HepG2 (cell line): ENCODE data around the gene CAND1. TPM values are rescaled to one million over a fixed set of nuclear protein-coding genes. Genes with fewer than 3 reads are reported as not detected.

ENCODE experiments used
- ATF4 ChIP-seq, 2 experiments: fragments of 450-650 bp in 1 of 2; sonication (generic) in 1 of 2; formaldehyde crosslinking; IDR thresholded peaks; 2 replicates each; pipeline versions ENCODE4 v1.5.0 to v1.8.0; 2020 to 2022; ENCODE audit warnings: mild to moderate bottlenecking in 1 of 2, missing genetic modification reagents in 1 of 2
- CEBPZ ChIP-seq: IDR thresholded peaks from 2 replicates; pipeline ENCODE4 v1.6.1; 2012; ENCODE audit warnings: low read length, improper control_type of control experiment
- ELF1 ChIP-seq: sonication (generic); formaldehyde crosslinking; IDR thresholded peaks from 2 replicates; pipeline ENCODE4 v1.4.0; 2020; ENCODE audit warnings: missing genetic modification reagents
- HDAC6 ChIP-seq: fragments of 200-600 bp; sonication (generic); IDR thresholded peaks from 2 replicates; pipeline ENCODE4 v1.7.0; 2017; ENCODE audit warnings: mild to moderate bottlenecking, antibody characterized with exemption, low read length, low read depth
- KDM4B ChIP-seq: sonication (generic); formaldehyde crosslinking; IDR thresholded peaks from 2 replicates; pipeline ENCODE4 v1.4.0; 2020; ENCODE audit warnings: missing genetic modification reagents
- MXD1 ChIP-seq: sonication (generic); formaldehyde crosslinking; IDR thresholded peaks from 2 replicates; pipeline ENCODE4 v1.4.0; 2020; ENCODE audit warnings: mild to moderate bottlenecking, missing genetic modification reagents
- NFRKB ChIP-seq: fragments of 450-650 bp; IDR thresholded peaks from 2 replicates; pipeline ENCODE4 v1.6.1; 2017
- TCF7 ChIP-seq: sonication (generic); IDR thresholded peaks from 2 replicates; pipeline ENCODE4 v1.6.1; 2016; ENCODE audit warnings: antibody characterized with exemption, low read depth
- TEAD3 ChIP-seq: optimal IDR thresholded peaks from 2 replicates; pipeline ENCODE3; 2016; ENCODE audit warnings: borderline replicate concordance
- ZGPAT ChIP-seq: IDR thresholded peaks from 2 replicates; pipeline ENCODE4 v1.6.1; 2016; ENCODE audit warnings: mild to moderate bottlenecking
- ZHX2 ChIP-seq, 2 experiments: sonication (generic) in 1 of 2; formaldehyde crosslinking in 1 of 2; IDR thresholded peaks; 2 replicates each; pipeline versions ENCODE4 v1.6.1 to v1.9.0; 2014 to 2022; ENCODE audit warnings: antibody characterized with exemption in 1 of 2, borderline replicate concordance in 1 of 2, inconsistent platforms in 1 of 2, low read depth in 1 of 2, missing genetic modification reagents in 1 of 2
- ZNF552 ChIP-seq: sonication (generic); formaldehyde crosslinking; IDR thresholded peaks from 2 replicates; pipeline ENCODE4 v1.9.0; 2022; ENCODE audit warnings: missing genetic modification reagents, mild to moderate bottlenecking, borderline replicate concordance
- ZNF557 ChIP-seq: sonication (generic); formaldehyde crosslinking; IDR thresholded peaks from 2 replicates; pipeline ENCODE4 v1.4.0; 2020; ENCODE audit warnings: missing genetic modification reagents
- ZNF660 ChIP-seq: sonication (generic); formaldehyde crosslinking; IDR thresholded peaks from 2 replicates; pipeline ENCODE4 v1.5.1; 2020; ENCODE audit warnings: mild to moderate bottlenecking, low read depth, missing genetic modification reagents, borderline replicate concordance
- ZNF674 ChIP-seq: sonication (generic); formaldehyde crosslinking; IDR thresholded peaks from 2 replicates; pipeline ENCODE4 v1.5.0; 2020; ENCODE audit warnings: low read depth, mild to moderate bottlenecking, missing genetic modification reagents
- ZNF883 ChIP-seq: sonication (generic); formaldehyde crosslinking; IDR thresholded peaks from 2 replicates; pipeline ENCODE4 v1.5.1; 2020; ENCODE audit warnings: mild to moderate bottlenecking, missing genetic modification reagents; ENCODE audit errors: not compliant biosample characterization
- polyA plus RNA-seq, 8 experiments: library from polyadenylated mRNA; depleted of rRNA in 3 of 8; stranded (reverse) in 7 of 8; unstranded in 1 of 8; fragments of >200 nt; fragmentation: Illumina TruSeq in 4 of 8; extraction: Trizol in 4 of 8; gene quantifications; 2 replicates each; pipeline versions ENCODE4 v1.2.1 to v1.2.3, GENCODE V29; 2011 to 2016; ENCODE audit warnings: low read depth in 4 of 8, missing spikeins in 1 of 8, mixed read lengths in 1 of 8; ENCODE audit not compliant: insufficient read depth in 1 of 8
- total RNA-seq, 5 experiments: library from RNA; depleted of rRNA; stranded (reverse); fragments of >200 nt; fragmentation: Illumina TruSeq; extraction: Trizol; gene quantifications; 2 replicates each; pipeline ENCODE4 v1.2.3, GENCODE V29; 2016; ENCODE audit warnings: low read depth in 1 of 5

CAND1 gene
- total and polyA plus RNA-seq, 2 of the 13 experiments (the other 11 are each of a cell fraction or from before 2014, with no cell fraction given): 56.2 to 138 TPM

- TF ChIP-seq ZHX2 (IDR thresholded peaks at IDR 0.05; ENCODE audit: low read depth) (peak; percentile 5; the same call in 1 of the 2 replicates), ZHX2 (CRISPR knock-in tag; IDR thresholded peaks at IDR 0.05; ENCODE audit: borderline replicate concordance) (peak; percentile 80; the same call in 1 of the 2 replicates), ZNF557 (CRISPR knock-in tag) (peak; percentile 61; the same call in 1 of the 2 replicates), ZNF660 (CRISPR knock-in tag) (no peak), KDM4B (no peak), ZNF552 (CRISPR knock-in tag) (no peak), MXD1 (CRISPR knock-in tag) (peak; percentile 15; the same call in 1 of the 2 replicates), NFRKB (no peak), TCF7 (0 out of 2 replicates have a peak, but pooled peaks have one; percentile 2), HDAC6 (no peak), ZNF883 (CRISPR knock-in tag) (peak; percentile 71), ZNF674 (CRISPR knock-in tag) (no peak), CEBPZ (no peak), TEAD3 (CRISPR knock-in tag) (peak; percentile 34), ATF4 (CRISPR knock-in tag; IDR thresholded peaks at IDR 0.05) (no peak), ELF1 (CRISPR knock-in tag) (no peak), ZGPAT (CRISPR knock-in tag) (peak; percentile 87)
These were observed at the start of gene CAND1 (continued) for GRCh38 chr12:67268896-67269632.
